ENCODE data around the gene LARGE2. TPM values are rescaled to one million over a fixed set of nuclear protein-coding genes. Genes with fewer than 3 reads are reported as not detected.

The LARGE2 gene
- total RNA-seq, 1 experiment from 2014 or later, result 67.6 TPM

- Histone ChIP-seq H3K9me3 (ENCODE audit: control insufficient read depth in 1 of 2, insufficient read depth in 1 of 2, low read depth in 1 of 2, low read length in 2 of 2) (no peaks in the 10 kb centered on the region), H3K79me2 (ENCODE audit: insufficient read depth, low read length) (no peaks in the 10 kb centered on the region), H3K27me3 (ENCODE audit: insufficient read depth, low read length) (no peaks in the 10 kb centered on the region), H3K9me2 (ENCODE audit: insufficient read depth) (no peaks in the 10 kb centered on the region), H3K4me1 (ENCODE audit: control insufficient read depth in 1 of 2, insufficient read depth in 2 of 2, low read length in 2 of 2) (peaks cover 10 to 22% of the 10 kb centered on the region in 2 experiments; a peak in 3 of 4 replicates), H3K27ac (ENCODE audit: low read depth, low read length) (no peak overlapping the region), H4K20me1 (ENCODE audit: insufficient read depth) (no peaks in the 10 kb centered on the region), H3K36me3 (ENCODE audit: control insufficient read depth in 1 of 2, insufficient read depth in 2 of 2, low read length in 2 of 2) (no peaks in the 10 kb centered on the region), H2AFZ (ENCODE audit: low read depth, low read length, poor library complexity, severe bottlenecking) (no peak overlapping the region), H3K4me3 (replicated peaks in 1 of 2; ENCODE audit: low read depth in 1 of 2, low read length in 2 of 2) (no peak overlapping the region), H3K4me2 (ENCODE audit: low read length) (no peak overlapping the region), H3K9ac (ENCODE audit: low read length) (no peak overlapping the region)
- TF ChIP-seq ATF3 (IDR thresholded peaks at IDR 0.05), result no peak
- TF ChIP-seq EZH2 (IDR thresholded peaks at IDR 0.05), result no peak
- TF ChIP-seq FOSL1 (IDR thresholded peaks at IDR 0.05; ENCODE audit: low read depth), result no peak
- no peak for TF ChIP-seq POLR2A (IDR thresholded peaks at IDR 0.05; ENCODE audit: borderline replicate concordance, extremely low read depth, insufficient read depth, insufficient read length)
- TF ChIP-seq YY1 (IDR thresholded peaks at IDR 0.05; ENCODE audit: extremely low read depth, insufficient replicate concordance, low read depth, low read length), result no peak
- no peak for TF ChIP-seq CBX3 (IDR thresholded peaks at IDR 0.05; ENCODE audit: low read depth)
- TF ChIP-seq TCF7L2 (IDR thresholded peaks at IDR 0.05; ENCODE audit: borderline replicate concordance, extremely low read depth, insufficient read depth, insufficient read length), result no peak
- TF ChIP-seq POLR2AphosphoS5 (IDR thresholded peaks at IDR 0.05; ENCODE audit: low read depth, low read length), result no peak
- no peak for TF ChIP-seq JUND (IDR thresholded peaks at IDR 0.05)
- no peak for TF ChIP-seq CEBPB (IDR thresholded peaks at IDR 0.05; ENCODE audit: low read depth)
- no peak for TF ChIP-seq ZNF274 (IDR thresholded peaks at IDR 0.05; ENCODE audit: low read depth, low read length)
- TF ChIP-seq EGR1 (IDR thresholded peaks at IDR 0.05; ENCODE audit: low read depth), result no peak
- no peak for TF ChIP-seq SP1 (IDR thresholded peaks at IDR 0.05; ENCODE audit: low read depth)
- TF ChIP-seq ELF1 (IDR thresholded peaks at IDR 0.05; ENCODE audit: borderline replicate concordance, low read depth), result no peak
- no TSS peak for BruUV-seq (replicated peaks)
- no peak for ATAC-seq
- ChIA-PET RAD21 (ENCODE audit: low non-redundant PET in 1 of 2, low total read pairs in 2 of 2, uncharacterized antibody in 2 of 2, unreplicated experiment in 2 of 2) (no interaction called here), CTCF (no interaction called here), POLR2A (no interaction called here)
- DNase-seq (ENCODE audit: low read depth, low spot score), result no peak
- intact Hi-C loops (cut with micrococcal nuclease), result no loop called here
These were observed 26.8 kb upstream of the LARGE2 start for GRCh38 chr11:45895553-45896259.

Measured in HCT116 (cell line).